BJ (cell line): Measurements from ENCODE around the gene SUSD4. TPM values are rescaled to one million over a fixed set of nuclear protein-coding genes. Genes with fewer than 3 reads are reported as not detected.

Experiments used
- CTCF ChIA-PET: fragments of 350-600 bp; formaldehyde crosslinking; extraction: SDS; loops from one replicate; lab custom pipeline; 2021; ENCODE audit warnings: antibody characterized with exemption, inconsistent platforms; lab: Yijun Ruan, JAX
- POLR2A ChIA-PET: fragments of 300-600 bp; sonication (Branson Sonifier 250); formaldehyde crosslinking; extraction: SDS; loops from one replicate; lab custom pipeline; 2021; ENCODE audit warnings: antibody characterized with exemption; lab: Charles Lee
- DNase-seq: peaks from one replicate; pipeline ENCODE4 v3.0.0-alpha.2; 2011; ENCODE audit warnings: low read depth
- H3K27me3 ChIP-seq: 2 replicates; pipeline ENCODE4 v1.6.0; 2011; ENCODE audit warnings: low read length; ENCODE audit not compliant: control insufficient read depth, insufficient read depth
- H3K36me3 ChIP-seq: 2 replicates; pipeline ENCODE4 v1.5.1; 2011; ENCODE audit warnings: low read length; ENCODE audit not compliant: control insufficient read depth, insufficient read depth
- H3K4me3 ChIP-seq: 2 replicates; pipeline ENCODE4 v1.5.1; 2011; ENCODE audit warnings: low read depth, mild to moderate bottlenecking, control low read depth, low read length
- CTCF ChIP-seq: IDR thresholded peaks from 2 replicates; pipeline ENCODE4 v1.5.1; 2011; ENCODE audit warnings: low read depth, mild to moderate bottlenecking, control low read depth, inconsistent platforms, low read length, moderate library complexity; ENCODE audit not compliant: insufficient read depth
- polyA plus RNA-seq: library from polyadenylated mRNA; depleted of rRNA; stranded (reverse); fragments of >200 nt; gene quantifications from 2 replicates; pipeline ENCODE4 v1.2.3, GENCODE V29; 2011

The SUSD4 gene
- polyA plus RNA-seq, 1 experiment, result 0.32 TPM

DNA sequence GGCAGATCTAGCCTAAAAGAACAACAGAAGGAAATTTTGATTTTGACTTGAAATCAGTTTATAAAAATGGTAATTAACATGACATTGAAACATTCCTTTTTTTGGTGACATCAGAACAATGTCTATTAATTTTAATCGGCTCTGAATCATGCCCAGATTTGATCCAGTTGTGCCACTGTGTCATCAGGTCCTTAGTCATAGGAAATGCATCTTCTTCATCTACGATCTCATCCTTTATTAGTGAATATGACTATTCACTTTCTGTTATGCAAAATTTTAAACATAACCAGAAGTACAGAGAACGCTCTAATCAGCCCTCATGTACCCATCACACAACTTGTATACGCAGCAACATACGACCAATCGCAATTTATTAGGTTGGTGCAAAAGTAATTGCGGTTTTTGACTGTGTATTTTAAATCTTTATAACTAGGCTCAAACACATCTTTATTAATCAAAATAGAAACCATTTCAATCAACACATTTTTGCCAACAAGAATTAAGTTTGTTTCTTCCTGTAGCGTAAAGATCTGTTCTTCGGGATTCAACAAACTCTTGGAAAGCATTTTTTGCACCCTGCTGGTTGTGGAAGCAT, 180.6 kb downstream of the SUSD4 start:
- ChIA-PET CTCF (no interaction called here), POLR2A (no interaction called here)
- DNase-seq, result no peak

DNA sequence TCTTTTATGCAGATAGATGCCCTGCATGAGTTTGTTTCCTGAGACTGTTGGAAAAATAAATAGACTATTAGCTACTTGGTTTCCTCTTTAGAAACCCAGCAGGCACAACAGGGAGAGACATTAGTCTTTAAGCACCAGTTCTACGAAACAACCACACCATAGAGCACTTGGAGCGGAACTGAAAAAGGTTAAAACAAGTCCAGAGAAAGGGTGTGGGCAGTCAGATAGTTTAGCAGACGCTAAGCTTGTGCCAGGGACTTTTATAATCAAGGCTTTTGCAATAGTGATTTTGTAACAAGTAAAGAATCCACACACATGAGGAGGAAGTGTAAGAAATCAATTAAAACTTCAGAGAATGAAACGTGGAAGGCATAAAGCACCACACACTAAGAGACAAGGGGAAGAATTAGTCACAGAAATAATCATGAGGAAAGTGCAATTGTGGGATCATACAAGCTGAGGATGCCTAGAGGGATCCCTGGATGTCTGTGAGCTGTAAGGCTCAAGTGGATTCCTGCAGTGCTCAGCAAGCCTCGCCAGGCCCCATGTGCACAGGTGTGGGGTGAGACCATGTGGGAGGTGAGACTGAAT, 183.2 kb downstream of the SUSD4 start:
- CTCF ChIA-PET, result interaction anchor here (1.4 kb wide), 1 partner anchor 47 kb away, joined by 4 read pairs; no protein-coding TSS in a partner anchor
- POLR2A ChIA-PET, result interaction anchor here (0.7 kb wide), 1 partner anchor 49 kb away, joined by 3 read pairs; no protein-coding TSS in a partner anchor
- no peaks in the 10 kb centered on the region; the same call in 1 of the 2 replicates for H3K27me3 ChIP-seq
- TF ChIP-seq CTCF, result no peak
- H3K36me3 ChIP-seq, result no peaks in the 10 kb centered on the region
- no peak overlapping the region for H3K4me3 ChIP-seq
- no peak for DNase-seq

More for the DNA sequence above, 180.6 kb downstream of the SUSD4 start:
- H3K4me3 ChIP-seq, result no peak overlapping the region
- TF ChIP-seq CTCF, result no peak
- no peaks in the 10 kb centered on the region for H3K36me3 ChIP-seq
- H3K27me3 ChIP-seq, result peaks cover 2% of the 10 kb centered on the region; the same call in 1 of the 2 replicates

GRCh38 chr1:223179786-223180185, 184.2 kb downstream of the SUSD4 start:
- POLR2A ChIA-PET, result no interaction called here
- TF ChIP-seq CTCF, result no peak

DNA sequence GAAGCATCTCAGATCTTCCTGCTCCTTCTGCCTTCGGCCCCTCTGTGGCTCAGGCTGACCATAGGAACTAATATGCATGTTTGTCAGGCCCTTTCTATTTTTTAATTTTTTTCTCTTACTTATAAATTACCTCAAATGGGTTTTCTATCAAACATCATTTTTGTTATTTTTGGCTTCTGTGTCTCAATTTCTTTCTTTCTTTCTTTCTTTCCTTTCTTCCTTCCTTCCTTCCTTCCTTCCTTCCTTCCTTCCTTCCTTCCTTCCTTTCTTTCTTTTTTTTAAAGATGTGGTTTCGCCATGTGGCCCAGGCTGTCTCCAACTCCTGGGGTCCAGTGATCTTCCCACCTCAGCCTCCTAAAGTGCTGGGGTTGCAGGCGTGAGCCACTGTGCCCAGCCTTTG, 184.7 kb downstream of the SUSD4 start:
- no peak for DNase-seq
- POLR2A ChIA-PET, result no interaction called here
- H3K36me3 ChIP-seq, result no peaks in the 10 kb centered on the region
- CTCF ChIA-PET, result no interaction called here
- H3K4me3 ChIP-seq, result no peak overlapping the region
- H3K27me3 ChIP-seq, result no peaks in the 10 kb centered on the region; the same call in 1 of the 2 replicates
- TF ChIP-seq CTCF, result no peak

More at GRCh38 chr1:223179786-223180185, 184.2 kb downstream of the SUSD4 start:
- Histone ChIP-seq H3K36me3 (no peaks in the 10 kb centered on the region), H3K4me3 (no peak overlapping the region), H3K27me3 (no peaks in the 10 kb centered on the region; the same call in 1 of the 2 replicates)
- DNase-seq, result no peak
- CTCF ChIA-PET, result interaction anchor here (1.4 kb wide), 1 partner anchor 46 kb away, joined by 4 read pairs; no protein-coding TSS in a partner anchor

DNA sequence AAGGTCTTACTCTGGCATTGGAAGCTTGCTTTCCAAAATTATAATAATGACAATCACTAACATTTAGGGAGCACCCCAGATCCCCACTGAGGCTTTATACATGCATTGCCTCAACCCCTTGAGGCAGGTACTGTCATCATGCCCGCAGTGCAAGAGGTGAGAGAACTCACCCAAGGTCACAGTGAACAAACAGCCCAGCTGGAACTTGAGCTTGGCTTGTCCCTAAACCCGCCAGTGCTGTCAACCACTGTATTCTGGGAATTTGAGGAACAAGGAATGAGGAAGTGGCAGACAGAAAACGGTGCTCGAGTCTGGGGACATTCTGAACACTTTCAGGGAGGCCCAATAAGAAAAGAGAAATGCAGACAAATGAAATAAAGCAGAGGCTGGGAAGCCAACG, 186.3 kb downstream of the SUSD4 start:
- ChIA-PET POLR2A (no interaction called here), CTCF (no interaction called here)
- H3K36me3 ChIP-seq, result no peaks in the 10 kb centered on the region
- H3K27me3 ChIP-seq, result no peaks in the 10 kb centered on the region; the same call in 1 of the 2 replicates
- no peak for TF ChIP-seq CTCF
- DNase-seq, result no peak
- H3K4me3 ChIP-seq, result no peak overlapping the region
